GM19099 (cell line): ENCODE data around the gene RANBP1.

Source experiments
- POLR2A ChIP-seq: IDR thresholded peaks from 3 replicates; pipeline ENCODE4 v1.6.1; 2011; ENCODE audit warnings: low read depth; ENCODE audit not compliant: insufficient read length; ENCODE audit errors: extremely low read depth

The RANBP1 gene

DNA sequence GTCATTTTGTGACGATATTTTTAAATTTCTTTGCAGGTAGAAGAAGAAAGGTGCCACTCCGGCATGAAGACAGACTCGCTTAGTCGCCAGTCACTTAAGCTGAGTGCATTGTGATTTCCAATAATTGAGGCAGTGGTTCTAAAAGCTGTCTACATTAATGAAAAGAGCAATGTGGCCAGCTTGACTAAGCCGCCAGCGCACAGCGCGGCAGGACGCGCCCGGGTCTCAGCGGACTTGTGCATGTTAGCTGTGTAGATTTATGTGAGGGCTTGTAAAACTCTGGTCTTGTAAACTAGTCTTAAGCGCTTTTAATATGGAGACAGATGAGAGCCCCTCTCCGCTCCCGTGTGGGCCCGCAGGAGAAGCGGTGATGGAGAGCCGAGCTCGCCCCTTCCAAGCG is 30.3 kb upstream of the RANBP1 start:
- TF ChIP-seq POLR2A: no peak

DNA sequence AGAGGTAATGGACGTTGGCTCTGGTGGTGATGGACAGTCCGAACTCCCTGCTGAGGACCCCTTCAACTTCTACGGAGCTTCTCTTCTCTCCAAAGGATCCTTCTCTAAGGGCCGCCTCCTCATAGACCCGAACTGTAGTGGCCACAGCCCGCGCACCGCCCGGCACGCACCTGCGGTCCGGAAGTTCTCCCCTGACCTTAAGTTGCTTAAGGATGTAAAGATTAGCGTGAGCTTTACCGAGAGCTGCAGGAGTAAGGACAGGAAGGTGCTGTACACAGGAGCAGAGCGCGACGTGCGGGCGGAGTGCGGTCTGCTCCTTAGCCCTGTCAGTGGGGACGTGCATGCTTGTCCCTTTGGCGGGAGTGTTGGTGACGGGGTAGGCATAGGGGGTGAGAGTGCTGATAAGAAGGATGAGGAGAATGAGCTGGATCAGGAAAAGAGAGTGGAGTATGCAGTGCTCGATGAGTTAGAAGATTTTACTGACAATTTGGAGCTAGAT is 29.8 kb upstream of the RANBP1 start:
- no peak for TF ChIP-seq POLR2A

DNA sequence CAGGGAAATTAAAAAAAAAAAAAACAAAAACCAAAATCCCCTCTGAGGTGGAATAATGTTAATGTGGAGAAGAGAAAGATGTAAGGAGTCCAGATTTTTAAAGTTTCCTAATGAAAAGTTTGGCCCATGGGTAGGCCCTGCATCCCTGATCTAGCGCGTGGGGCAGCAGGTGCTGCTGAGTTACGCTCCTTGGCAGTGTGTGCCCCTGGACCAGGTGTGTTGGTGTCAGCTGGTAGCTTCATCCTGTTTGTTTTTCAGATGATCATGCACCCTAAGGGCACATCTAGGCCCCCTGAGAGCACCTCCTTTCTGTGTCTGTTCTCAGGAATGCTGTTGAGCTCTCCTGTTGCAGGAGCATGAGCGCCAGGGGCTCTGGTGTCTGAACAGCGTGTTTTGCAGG is 29.1 kb upstream of the RANBP1 start:
- TF ChIP-seq POLR2A: no peak

DNA sequence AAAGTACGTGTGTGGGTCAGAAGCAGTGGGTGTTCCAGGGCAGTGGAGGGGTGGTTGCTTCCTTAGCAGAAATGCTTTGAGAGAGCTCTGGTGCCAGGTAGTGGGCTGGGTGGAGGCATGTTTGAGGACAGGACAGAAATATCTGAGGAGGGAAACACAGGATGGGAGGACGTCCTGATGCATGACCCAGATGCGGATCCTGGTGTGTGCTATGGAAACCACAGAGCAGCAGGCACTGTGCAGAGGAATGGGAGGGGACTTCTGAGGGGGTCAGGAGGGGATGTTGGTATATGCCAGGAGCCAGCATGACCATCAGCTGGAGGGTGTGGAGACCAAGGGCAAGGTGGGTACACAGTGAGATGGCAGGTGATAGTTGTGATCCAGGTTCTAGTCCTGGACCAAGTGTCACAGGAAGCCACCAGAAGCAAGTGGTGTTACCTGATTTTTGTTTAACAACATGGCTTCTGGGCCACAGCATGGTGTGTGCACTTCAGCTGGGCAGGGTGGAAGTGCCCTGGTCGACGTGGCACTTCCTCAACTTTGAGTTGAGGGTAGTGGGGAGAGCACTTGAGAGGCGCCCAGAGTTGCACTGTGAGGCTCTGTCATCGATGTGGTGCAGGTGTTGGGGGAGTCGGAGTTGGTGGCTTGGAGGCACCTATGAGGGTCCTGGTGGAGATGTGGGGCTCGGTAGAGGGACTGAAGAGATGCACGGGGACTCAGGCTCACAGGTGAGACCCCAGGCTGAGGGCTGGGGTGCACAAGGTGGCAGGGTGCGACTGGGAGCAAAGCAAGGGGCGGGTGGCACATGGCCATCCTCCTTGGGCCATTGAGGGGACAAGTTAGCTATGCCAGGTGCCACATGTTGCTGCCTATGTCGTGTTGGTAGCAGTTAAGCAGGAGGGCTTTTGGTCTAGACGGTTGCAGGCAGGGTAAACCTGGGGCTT is 28.3 kb upstream of the RANBP1 start:
- TF ChIP-seq POLR2A: no peak

DNA sequence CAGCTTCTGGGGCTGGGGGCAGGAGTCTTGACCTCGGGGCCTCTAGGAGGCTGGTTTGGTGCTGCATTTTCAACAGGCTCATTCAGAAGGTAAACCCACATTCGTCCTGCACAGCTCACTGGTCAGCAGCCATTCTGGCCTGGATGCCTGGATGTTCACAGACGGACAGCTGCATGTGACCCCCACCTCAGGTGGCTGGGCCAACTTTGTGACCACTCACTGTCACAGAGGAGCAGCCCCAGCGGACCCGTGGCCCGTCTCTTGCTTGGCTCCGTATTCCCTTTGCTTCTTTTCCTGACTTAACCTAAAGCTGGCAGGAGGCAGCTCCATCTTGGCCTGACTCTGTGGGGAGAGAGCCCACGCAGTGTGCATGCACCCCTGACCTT is 27.6 kb upstream of the RANBP1 start:
- no peak for TF ChIP-seq POLR2A

DNA sequence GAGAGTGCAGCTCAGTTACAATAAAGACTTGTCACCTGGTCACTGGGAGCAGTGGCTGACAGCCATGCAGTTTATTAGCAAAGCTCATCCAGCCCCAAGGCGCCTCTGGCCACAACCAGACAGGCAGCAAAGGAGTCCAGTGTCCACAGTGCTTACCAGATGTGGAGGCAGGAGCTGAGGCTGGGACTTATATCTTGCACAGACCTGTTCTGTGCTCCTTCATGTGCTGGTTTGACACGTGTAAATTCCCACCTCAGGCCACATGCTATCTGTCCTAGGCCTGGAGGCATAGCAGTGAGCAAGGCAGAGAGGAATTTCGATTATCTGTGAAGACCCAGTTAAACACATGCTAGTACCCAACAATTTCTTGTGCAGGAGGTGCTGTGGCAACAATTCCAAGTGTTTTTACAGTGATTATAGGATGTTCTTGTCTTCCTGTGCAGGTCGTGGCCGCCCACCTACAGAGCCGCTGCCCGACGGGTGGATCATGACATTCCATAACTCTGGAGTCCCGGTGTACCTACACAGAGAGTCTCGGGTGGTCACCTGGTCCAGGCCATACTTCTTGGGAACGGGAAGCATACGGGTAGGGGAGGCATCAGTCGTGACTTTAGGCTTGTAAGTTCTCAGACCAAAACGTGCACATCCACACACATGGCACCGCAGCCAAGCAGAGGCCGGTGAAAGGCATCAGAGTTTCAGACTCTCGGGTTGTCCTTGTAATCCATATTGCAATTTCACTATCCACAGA is 26.5 kb upstream of the RANBP1 start:
- TF ChIP-seq POLR2A: no peak

DNA sequence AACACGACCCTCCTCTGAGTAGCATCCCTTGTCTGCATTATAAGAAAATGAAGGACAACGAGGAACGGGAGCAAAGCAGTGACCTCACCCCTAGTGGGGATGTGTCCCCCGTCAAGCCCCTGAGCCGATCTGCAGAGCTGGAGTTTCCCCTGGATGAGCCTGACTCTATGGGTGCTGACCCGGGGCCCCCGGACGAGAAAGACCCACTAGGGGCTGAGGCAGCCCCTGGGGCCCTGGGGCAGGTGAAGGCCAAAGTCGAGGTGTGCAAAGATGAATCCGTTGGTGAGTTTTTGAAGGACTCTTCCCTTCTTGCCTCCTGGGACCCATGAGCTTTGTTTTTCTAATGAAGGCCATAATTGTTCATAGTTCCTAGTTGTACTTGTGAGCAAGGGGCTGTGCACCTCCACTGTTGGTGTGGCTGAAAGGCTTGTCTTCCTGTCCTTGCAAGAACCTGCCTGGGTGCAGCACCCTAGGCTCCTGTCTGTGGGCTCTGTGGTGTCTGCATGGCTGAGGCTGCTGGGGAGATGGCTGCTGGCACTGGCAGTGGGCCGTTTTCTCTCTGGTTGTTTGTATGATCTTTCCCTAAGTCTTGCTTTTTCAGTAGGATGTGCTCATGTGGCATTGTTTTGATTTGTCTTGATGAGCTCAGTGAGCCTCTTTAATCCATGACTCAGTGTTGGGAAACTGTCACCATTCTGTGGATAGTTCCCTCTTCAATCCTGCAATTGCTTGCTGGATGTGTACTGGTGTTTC is 25.8 kb upstream of the RANBP1 start:
- no peak for TF ChIP-seq POLR2A

DNA sequence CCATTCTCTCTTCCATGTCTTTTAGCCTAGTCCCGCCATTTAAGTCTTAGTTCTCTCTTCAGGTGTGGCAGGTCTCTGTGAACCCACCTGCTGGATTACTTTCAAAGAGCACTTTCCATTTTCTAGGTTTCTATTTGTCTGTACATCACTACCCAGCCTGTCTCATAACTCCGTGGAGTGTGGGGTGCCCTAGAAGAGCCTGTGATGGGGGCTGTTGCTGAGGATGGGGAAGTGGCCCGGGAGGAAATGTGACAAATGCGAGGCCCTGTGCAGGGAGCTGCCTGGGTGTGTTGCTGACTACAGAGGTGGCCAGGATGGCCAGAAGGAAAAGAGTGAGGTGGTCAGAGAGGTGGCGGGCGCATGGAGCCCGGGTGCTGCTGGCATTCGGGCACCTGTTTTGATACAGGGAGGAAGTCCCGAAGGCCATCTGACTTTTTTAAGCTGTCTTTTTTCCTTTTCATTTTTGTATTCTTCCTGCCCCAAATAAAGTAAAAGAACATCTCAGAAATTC is 25.1 kb upstream of the RANBP1 start:
- no peak for TF ChIP-seq POLR2A

DNA sequence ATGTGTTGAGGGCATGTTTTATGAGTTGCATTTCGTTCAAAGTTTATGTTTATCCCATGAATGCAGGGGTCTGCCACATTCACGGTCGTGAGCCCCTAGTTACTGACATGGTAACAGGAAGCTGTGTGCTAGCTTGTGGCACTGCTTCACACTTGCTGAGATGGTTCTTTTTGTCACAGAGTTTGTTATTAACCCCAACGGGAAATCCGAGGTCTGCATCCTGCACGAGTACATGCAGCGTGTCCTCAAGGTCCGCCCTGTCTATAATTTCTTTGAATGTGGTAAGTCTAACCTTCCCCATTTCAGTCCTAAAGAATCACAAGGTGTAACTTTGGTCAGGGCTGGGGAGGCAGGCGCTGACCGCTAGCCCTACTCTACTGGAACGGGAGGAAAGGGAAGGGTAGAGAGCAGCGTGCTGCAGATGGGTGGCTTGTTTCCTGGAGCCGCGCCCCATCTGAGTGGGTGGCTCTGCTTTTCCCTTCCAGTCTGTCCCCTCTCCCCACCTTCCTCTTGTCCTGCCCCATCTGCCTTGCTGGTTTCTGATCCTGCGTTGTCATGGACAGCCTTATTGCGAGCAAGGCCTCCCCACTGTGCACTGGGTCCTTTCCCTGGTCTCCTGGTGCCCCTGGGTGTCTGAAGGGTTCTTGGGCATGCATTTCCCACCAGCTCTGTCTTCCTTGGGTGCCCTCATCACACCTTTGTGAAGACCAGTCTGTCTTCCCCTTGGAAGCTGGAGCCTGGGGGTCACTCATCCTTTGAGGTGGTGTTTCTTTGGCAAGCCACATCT is 24.0 kb upstream of the RANBP1 start:
- TF ChIP-seq POLR2A: no peak

DNA sequence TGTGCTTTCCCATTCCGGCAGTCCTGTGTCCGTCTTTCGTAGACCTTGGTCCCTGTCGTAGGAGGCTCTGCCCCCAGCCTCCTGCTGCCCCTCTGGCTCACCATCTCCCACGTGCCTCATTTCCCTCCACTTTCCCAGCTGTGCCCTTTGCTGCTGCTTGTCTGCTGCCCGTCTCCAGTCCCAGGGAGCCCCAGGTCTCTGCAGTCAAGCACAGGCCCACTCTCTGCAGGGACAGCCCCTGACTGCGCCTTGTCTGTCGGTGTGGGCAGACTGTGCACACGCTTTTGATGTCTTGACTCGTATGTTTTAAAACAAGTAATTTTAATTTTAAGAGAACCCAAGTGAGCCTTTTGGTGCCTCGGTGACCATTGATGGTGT is 23.4 kb upstream of the RANBP1 start:
- TF ChIP-seq POLR2A: no peak

DNA sequence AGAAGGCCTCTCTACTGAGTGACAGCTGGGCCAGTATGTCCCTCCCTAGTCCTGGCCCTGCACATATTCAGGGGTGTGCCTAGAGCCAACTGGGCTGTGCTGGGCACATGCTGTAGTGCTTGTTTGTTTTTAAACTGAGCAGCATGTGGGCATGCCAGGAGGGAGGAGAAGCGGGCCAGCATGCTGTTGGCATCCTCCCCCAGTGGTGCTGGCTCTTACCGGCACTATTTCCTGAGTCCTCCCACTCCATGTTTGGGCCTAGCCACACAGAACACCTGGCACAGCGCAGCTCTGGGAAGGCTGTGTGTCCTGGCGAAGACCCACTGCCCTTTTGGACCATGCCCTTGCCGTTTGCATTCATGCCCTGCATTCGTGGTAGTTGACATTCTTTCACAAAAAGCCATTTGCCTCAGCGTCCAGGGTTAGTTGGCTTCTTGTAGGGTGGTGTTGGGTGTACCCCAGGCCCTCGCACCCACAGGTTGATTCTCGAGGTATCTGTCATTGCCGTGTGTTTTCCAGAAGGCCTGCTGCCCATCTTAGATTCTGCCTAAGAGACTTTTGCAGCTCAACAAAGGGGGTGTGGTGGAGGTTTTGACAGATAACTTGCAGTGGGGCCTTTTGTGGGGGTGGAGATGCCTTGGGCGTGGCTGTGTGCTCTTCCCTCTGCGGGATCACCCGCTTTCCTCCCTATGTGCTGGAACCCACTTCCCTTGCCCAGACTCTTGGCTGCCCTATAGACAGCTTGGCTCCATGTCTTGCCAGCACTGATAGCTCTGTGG is 22.3 kb upstream of the RANBP1 start:
- no peak for TF ChIP-seq POLR2A

DNA sequence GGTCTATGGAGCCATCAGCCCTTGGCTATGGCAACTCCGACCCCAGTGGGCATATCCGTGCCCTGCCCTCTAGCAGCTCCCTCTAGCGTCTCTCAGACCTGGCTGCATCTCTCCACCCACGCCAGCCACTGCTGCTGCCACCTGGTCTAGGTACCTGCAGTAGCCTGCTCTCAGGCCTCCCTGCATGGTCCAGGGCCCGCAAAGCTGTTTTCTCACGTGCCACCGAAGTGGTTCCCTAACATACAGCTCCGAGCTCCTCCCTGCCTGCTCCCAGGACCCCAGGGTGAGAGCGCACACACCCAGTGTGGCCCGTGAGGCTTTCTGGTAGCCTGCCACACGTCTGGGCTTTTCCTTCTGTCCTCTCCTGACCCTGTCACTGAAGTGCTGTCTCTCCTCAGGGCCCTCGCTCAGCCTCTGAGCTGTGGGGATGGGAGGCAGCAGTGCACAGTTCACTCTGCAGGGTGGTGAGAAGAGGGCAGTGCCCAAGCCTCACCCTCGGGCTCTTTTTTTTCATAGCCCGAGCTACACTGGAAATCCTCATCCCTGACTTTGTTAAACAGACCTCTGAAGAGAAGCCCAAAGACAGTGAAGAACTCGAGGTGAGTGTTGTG is 21.6 kb upstream of the RANBP1 start:
- no peak for TF ChIP-seq POLR2A

DNA sequence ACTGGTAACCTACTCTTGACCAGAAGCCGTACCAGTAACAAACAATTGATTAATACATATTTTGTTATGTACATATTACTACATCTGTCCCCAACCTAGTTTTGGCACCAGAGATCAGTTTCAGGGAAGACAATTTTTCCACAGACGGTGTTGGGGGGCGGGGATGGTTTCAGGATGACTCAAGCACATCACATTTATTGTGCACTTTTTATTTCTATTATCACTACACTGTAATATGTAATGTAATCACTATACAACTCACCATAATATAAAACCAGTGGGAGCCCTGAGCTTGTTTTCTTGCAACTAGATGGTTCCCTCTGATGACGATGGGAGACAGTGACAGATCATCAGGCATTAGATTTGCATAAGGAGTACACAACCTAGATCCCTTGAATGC is 20.4 kb upstream of the RANBP1 start:
- TF ChIP-seq POLR2A: no peak
